Neural cell (in vitro differentiated cells): Measurements from ENCODE around the gene LY6G6F. TPM values are rescaled to one million over a fixed set of nuclear protein-coding genes. Genes with fewer than 3 reads are reported as not detected.

Experiments
- H2AFZ ChIP-seq: fragments of 200-600, 300-800 bp; sonication (generic), shearing (Covaris generic); 2 replicates; pipeline ENCODE4 v1.6.0; 2014; ENCODE audit warnings: low read depth, mild to moderate bottlenecking, antibody characterized with exemption, low read length, moderate library complexity
- H3F3A ChIP-seq: fragments of 200-600 bp; shearing (Covaris generic); 2 replicates; pipeline ENCODE4 v1.6.1; 2016; ENCODE audit warnings: mild to moderate bottlenecking, moderate library complexity, mixed read lengths, antibody characterized with exemption, low read length; ENCODE audit not compliant: insufficient read depth, poor library complexity, severe bottlenecking
- H3K27ac ChIP-seq: fragments of 200-600, 300-800 bp; sonication (generic), shearing (Covaris generic); 2 replicates; pipeline ENCODE4 v1.5.1; 2014; ENCODE audit warnings: mild to moderate bottlenecking, low read length, moderate library complexity
- H3K27me3 ChIP-seq: fragments of 300-800, 200-600 bp; sonication (generic), shearing (Covaris generic); 2 replicates; pipeline ENCODE4 v1.6.0; 2014; ENCODE audit warnings: mild to moderate bottlenecking, low read depth, low read length, moderate library complexity; ENCODE audit not compliant: insufficient read depth
- H3K36me3 ChIP-seq: fragments of 300-800, 200-600 bp; sonication (generic), shearing (Covaris generic); 2 replicates; pipeline ENCODE4 v1.5.1; 2014; ENCODE audit warnings: mild to moderate bottlenecking, antibody characterized with exemption, low read length, moderate library complexity; ENCODE audit not compliant: insufficient read depth
- H3K4me2 ChIP-seq: fragments of 300-800, 200-600 bp; sonication (generic), shearing (Covaris generic); 2 replicates; pipeline ENCODE4 v1.6.0; 2014; ENCODE audit warnings: mild to moderate bottlenecking, low read length
- H3K4me3 ChIP-seq: fragments of 300-800, 200-600 bp; sonication (generic), shearing (Covaris generic); 2 replicates; pipeline ENCODE4 v1.5.1; 2014; ENCODE audit warnings: mild to moderate bottlenecking, low read length, moderate library complexity
- H3K79me2 ChIP-seq: fragments of 200-600 bp; shearing (Covaris generic); replicated peaks from 2 replicates; pipeline ENCODE4 v1.6.0; 2014; ENCODE audit warnings: mild to moderate bottlenecking, low read length, moderate library complexity; ENCODE audit not compliant: insufficient read depth
- H3K9ac ChIP-seq: fragments of 300-800, 200-600 bp; sonication (generic), shearing (Covaris generic); 2 replicates; pipeline ENCODE4 v1.6.1; 2016; ENCODE audit warnings: mild to moderate bottlenecking, low read length, mixed read lengths
- H3K9me2 ChIP-seq: fragments of 200-600 bp; shearing (Covaris generic); 2 replicates; pipeline ENCODE4 v1.6.1; 2016; ENCODE audit warnings: mild to moderate bottlenecking, low read length, mixed read lengths; ENCODE audit not compliant: insufficient read depth
- H3K9me3 ChIP-seq: fragments of 200-600, 300-800 bp; sonication (generic), shearing (Covaris generic); 2 replicates; pipeline ENCODE4 v1.6.1; 2016; ENCODE audit warnings: mild to moderate bottlenecking, mixed run types, low read length, moderate library complexity, mixed read lengths
- H4K20me1 ChIP-seq: fragments of 200-600 bp; shearing (Covaris generic); 2 replicates; pipeline ENCODE4 v1.6.1; 2016; ENCODE audit warnings: mild to moderate bottlenecking, mixed run types; ENCODE audit not compliant: insufficient read depth
- CTCF ChIP-seq: fragments of 450-650 bp; IDR thresholded peaks from 2 replicates; pipeline ENCODE4 v1.5.1; 2014; ENCODE audit warnings: antibody characterized with exemption, mild to moderate bottlenecking, moderate library complexity; ENCODE audit not compliant: poor library complexity, severe bottlenecking
- EP300 ChIP-seq: fragments of 450-650 bp; conservative IDR thresholded peaks from 2 replicates; pipeline ENCODE4 v1.6.1; 2014; ENCODE audit warnings: antibody characterized with exemption, mild to moderate bottlenecking, moderate library complexity; ENCODE audit not compliant: poor library complexity, severe bottlenecking
- EZH2 ChIP-seq: fragments of 200-600, 300-800 bp; shearing (Covaris generic), sonication (generic); IDR thresholded peaks from 2 replicates; pipeline ENCODE4 v1.6.1; 2014; ENCODE audit warnings: antibody characterized with exemption, low read length, borderline replicate concordance, mild to moderate bottlenecking; ENCODE audit not compliant: insufficient read depth, poor library complexity, severe bottlenecking
- MXI1 ChIP-seq: fragments of 450-650 bp; conservative IDR thresholded peaks from 2 replicates; pipeline ENCODE4 v1.6.1; 2014; ENCODE audit warnings: antibody characterized with exemption, mild to moderate bottlenecking; ENCODE audit not compliant: poor library complexity, severe bottlenecking
- POLR2AphosphoS5 ChIP-seq: IDR thresholded peaks from 2 replicates; pipeline ENCODE4 v1.6.1; 2012
- RAD21 ChIP-seq: fragments of 450-650 bp; conservative IDR thresholded peaks from 2 replicates; pipeline ENCODE4 v1.6.1; 2014; ENCODE audit warnings: antibody characterized with exemption, mild to moderate bottlenecking, moderate library complexity
- REST ChIP-seq: IDR thresholded peaks from 2 replicates; pipeline ENCODE4 v1.6.1; 2012; ENCODE audit warnings: borderline replicate concordance
- SMC3 ChIP-seq: fragments of 450-650 bp; conservative IDR thresholded peaks from 2 replicates; pipeline ENCODE4 v1.6.1; 2014; ENCODE audit warnings: antibody characterized with exemption, mild to moderate bottlenecking, moderate library complexity; ENCODE audit not compliant: poor library complexity
- TAF1 ChIP-seq: IDR thresholded peaks from 2 replicates; pipeline ENCODE4 v1.6.1; 2012; ENCODE audit warnings: low read depth
- polyA plus RNA-seq: library from polyadenylated mRNA; depleted of rRNA; stranded (reverse); fragments of >200 nt; gene quantifications from 2 replicates; pipeline ENCODE4 v1.2.3, GENCODE V29; 2014

Gene LY6G6F
- polyA plus RNA-seq, 1 donor from 2014 or later: not detected

GRCh38 chr6:31730631-31731086, 24.0 kb downstream of the LY6G6F start:
- Histone ChIP-seq H3K9me2 (no peaks in the 10 kb centered on the region), H3K27ac (peak overlapping the region; percentile 76)

GRCh38 chr6:31732029-31732428, 25.4 kb downstream of the LY6G6F start:
- Histone ChIP-seq H3K4me3 (no peak overlapping the region), H3K9ac (no peak overlapping the region), H3K9me2 (no peaks in the 10 kb centered on the region), H3K79me2 (peaks cover 24% of the 10 kb centered on the region), H3K36me3 (no peaks in the 10 kb centered on the region), H3K27me3 (no peaks in the 10 kb centered on the region), H3K9me3 (no peaks in the 10 kb centered on the region), H4K20me1 (no peaks in the 10 kb centered on the region), H2AFZ (no peak overlapping the region), H3K27ac (no peak overlapping the region), H3K4me2 (no peak overlapping the region), H3F3A (no peaks in the 10 kb centered on the region)
- TF ChIP-seq MXI1 (no peak), EP300 (no peak), POLR2AphosphoS5 (no peak), RAD21 (no peak), TAF1 (no peak), SMC3 (no peak)

More at GRCh38 chr6:31730631-31731086, 24.0 kb downstream of the LY6G6F start:
- Histone ChIP-seq H3K27me3 (no peaks in the 10 kb centered on the region), H2AFZ (peak overlapping the region; percentile 97), H3K9ac (peak overlapping the region; percentile 96), H4K20me1 (no peaks in the 10 kb centered on the region), H3K9me3 (no peaks in the 10 kb centered on the region), H3K4me2 (peak overlapping the region; percentile 51), H3F3A (no peaks in the 10 kb centered on the region), H3K79me2 (peaks cover 24% of the 10 kb centered on the region), H3K4me3 (peak overlapping the region; percentile 92), H3K36me3 (no peaks in the 10 kb centered on the region)
- TF ChIP-seq EP300: no peak
- TF ChIP-seq REST: no peak

GRCh38 chr6:31733734-31734133, 27.1 kb downstream of the LY6G6F start:
- H3K4me3 ChIP-seq: no peak overlapping the region
- H3K4me2 ChIP-seq: no peak overlapping the region
- TF ChIP-seq RAD21: no peak
- TF ChIP-seq EZH2: no peak
- no peak for TF ChIP-seq MXI1
- no peak for TF ChIP-seq REST
- TF ChIP-seq EP300: no peak
- TF ChIP-seq TAF1: no peak
- no peak for TF ChIP-seq POLR2AphosphoS5
- TF ChIP-seq CTCF: no peak
- no peak for TF ChIP-seq SMC3

More at GRCh38 chr6:31733734-31734133, 27.1 kb downstream of the LY6G6F start:
- Histone ChIP-seq H3K9me2 (no peaks in the 10 kb centered on the region), H3K9ac (no peak overlapping the region), H4K20me1 (no peaks in the 10 kb centered on the region), H3K79me2 (peaks cover 23% of the 10 kb centered on the region), H3F3A (no peaks in the 10 kb centered on the region), H2AFZ (no peak overlapping the region), H3K9me3 (no peaks in the 10 kb centered on the region), H3K27me3 (no peaks in the 10 kb centered on the region), H3K36me3 (no peaks in the 10 kb centered on the region), H3K27ac (no peak overlapping the region)
